ENCODE data around the gene COL11A2. TPM values are rescaled to one million over a fixed set of nuclear protein-coding genes. Genes with fewer than 3 reads are reported as not detected.

Gene COL11A2
- total and polyA plus RNA-seq, 2 experiments from 2014 or later = 1.6 to 2.7 TPM

GRCh38 chr6:33170176-33171015 lies 21.9 kb downstream of the COL11A2 start:
- Mint-ChIP-seq H3K4me3 (no peak overlapping the region), H3K27me3 (ENCODE audit: insufficient read depth, low read depth, poor library complexity) (peaks cover 16% of the 10 kb centered on the region), H3K27ac (no peak overlapping the region; the same call in 1 of the 2 replicates), H3K4me1 (peaks cover 6% of the 10 kb centered on the region; the same call in 2 of the 3 replicates), H3K36me3 (ENCODE audit: low read depth) (no peaks in the 10 kb centered on the region), H3K9me3 (no peaks in the 10 kb centered on the region; the same call in 1 of the 3 replicates)
- Histone ChIP-seq H3F3A (replicated peaks; ENCODE audit: low read depth) (no peaks in the 10 kb centered on the region), H3K4me3 (no peak overlapping the region), H3K9me2 (ENCODE audit: insufficient read depth) (no peaks in the 10 kb centered on the region), H3K36me3 (ENCODE audit: insufficient read depth) (no peaks in the 10 kb centered on the region), H2AFZ (no peak overlapping the region), H3K4me1 (ENCODE audit: insufficient read depth) (no peaks in the 10 kb centered on the region; the same call in 1 of the 2 replicates), H3K4me2 (no peak overlapping the region), H3K79me2 (replicated peaks; ENCODE audit: insufficient read depth) (no peaks in the 10 kb centered on the region), H4K20me1 (replicated peaks; ENCODE audit: insufficient read depth) (no peaks in the 10 kb centered on the region), H3K27me3 (ENCODE audit: insufficient read depth) (no peaks in the 10 kb centered on the region), H3K27ac (ENCODE audit: low read depth) (no peak overlapping the region)
- no peak for ATAC-seq
- DNase-seq (ENCODE audit: low spot score) = no peak
- TF ChIP-seq ZNF462 (CRISPR knock-in tag; IDR thresholded peaks at IDR 0.05) (no peak), POLR2AphosphoS5 (IDR thresholded peaks at IDR 0.05; ENCODE audit: low read depth) (no peak), EZH2 (IDR thresholded peaks at IDR 0.05; ENCODE audit: low read depth, unreplicated experiment) (no peak), ZNF331 (CRISPR knock-in tag; IDR thresholded peaks at IDR 0.05; ENCODE audit: low read depth) (no peak), STAT1 (IDR thresholded peaks at IDR 0.05; ENCODE audit: unreplicated experiment) (no peak), CREB1 (CRISPR knock-in tag; IDR thresholded peaks at IDR 0.05; ENCODE audit: low read depth) (no peak), CTCF (conservative IDR thresholded peaks at IDR 0.05; ENCODE audit: low read depth in 2 of 2) (no peak), ETS1 (IDR thresholded peaks at IDR 0.05) (no peak), NANOG (IDR thresholded peaks at IDR 0.05; ENCODE audit: borderline replicate concordance) (no peak)

All from GM23338 (cell line).